Measurements from ENCODE around the gene MBTPS1.

The MBTPS1 gene

GRCh38 chr16:84143081-84143480 lies 26.3 kb upstream of the MBTPS1 start:
- TF ChIP-seq CTCF (conservative IDR thresholded peaks at IDR 0.05) = no peak
- no peak overlapping the region for H3K27ac ChIP-seq

- no peak overlapping the region for H3K27ac ChIP-seq
- TF ChIP-seq CTCF (conservative IDR thresholded peaks at IDR 0.05) = peak; percentile 23; the same call in 1 of the 2 replicates
Observed at GRCh38 chr16:84141143-84141670, 24.5 kb upstream of the MBTPS1 start.

- no peak for TF ChIP-seq CTCF (conservative IDR thresholded peaks at IDR 0.05)
- no peak overlapping the region for H3K27ac ChIP-seq
Observed at GRCh38 chr16:84139628-84140258, 23.0 kb upstream of the MBTPS1 start.

- no peak overlapping the region for H3K27ac ChIP-seq
- no peak for TF ChIP-seq CTCF (conservative IDR thresholded peaks at IDR 0.05)
Observed at GRCh38 chr16:84138824-84139627, 22.3 kb upstream of the MBTPS1 start.

GRCh38 chr16:84138500-84138823 lies 21.7 kb upstream of the MBTPS1 start:
- H3K27ac ChIP-seq = no peak overlapping the region

GRCh38 chr16:84137769-84138357 lies 21.1 kb upstream of the MBTPS1 start:
- TF ChIP-seq CTCF (conservative IDR thresholded peaks at IDR 0.05) = no peak
- H3K27ac ChIP-seq = no peak overlapping the region

More at GRCh38 chr16:84138500-84138823, 21.7 kb upstream of the MBTPS1 start:
- TF ChIP-seq CTCF (conservative IDR thresholded peaks at IDR 0.05) = no peak

GRCh38 chr16:84137287-84137686 lies 20.5 kb upstream of the MBTPS1 start:
- no peak overlapping the region for H3K27ac ChIP-seq
- TF ChIP-seq CTCF (conservative IDR thresholded peaks at IDR 0.05) = no peak
